Measurements from ENCODE around the gene BIK. TPM values are rescaled to one million over a fixed set of nuclear protein-coding genes. Genes with fewer than 3 reads are reported as not detected.

BIK gene
- total and polyA plus RNA-seq, 7 donors, result not detected

DNA sequence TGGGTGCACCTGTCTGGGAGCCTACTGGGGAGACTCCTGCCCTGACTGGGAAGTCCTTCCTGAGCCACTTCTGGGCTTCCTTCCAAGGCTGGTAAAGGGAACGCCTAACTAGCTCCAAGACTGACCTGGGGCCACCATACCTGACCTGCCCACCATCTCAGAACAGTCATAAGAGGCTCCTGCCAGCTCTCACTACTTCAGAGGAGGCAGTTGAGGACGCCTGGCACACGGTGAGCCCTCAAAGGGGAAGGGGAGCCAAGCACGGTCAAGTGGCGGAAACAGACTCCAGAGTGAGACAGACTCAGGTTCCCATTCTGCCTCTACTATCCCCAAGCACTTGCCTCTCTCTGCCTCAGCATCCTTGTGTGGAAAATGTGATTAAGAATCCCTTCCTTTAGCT, 25.0 kb downstream of the BIK start:
- H3K27ac ChIP-seq, result no peak overlapping the region

DNA sequence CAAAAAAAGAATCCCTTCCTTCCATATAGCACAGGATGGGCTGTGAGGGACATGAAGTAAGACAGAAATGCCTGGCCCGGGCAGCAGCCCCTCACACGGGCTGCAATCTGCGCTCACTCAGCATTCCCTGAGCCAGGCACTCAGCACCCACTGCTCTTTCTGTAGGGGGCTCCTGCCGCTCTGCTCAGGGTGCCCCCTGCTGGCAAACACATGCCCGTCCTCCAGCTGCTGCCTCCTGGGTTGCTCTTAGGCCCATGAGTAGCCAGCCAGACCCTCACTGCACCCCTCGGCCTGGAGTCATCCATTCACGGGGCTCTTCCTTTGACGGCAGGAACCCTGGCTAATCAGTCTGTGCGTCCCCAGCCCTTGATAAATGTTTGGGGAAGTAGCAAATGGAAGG, 25.7 kb downstream of the BIK start:
- no peaks in the 10 kb centered on the region for H3K9me3 ChIP-seq
- no peak overlapping the region for H3K27ac ChIP-seq
- ATAC-seq (peak in 3 of 4 donors; percentile 46 to 64 (median 48)), DNase-seq (no peak)
- TF ChIP-seq CTCF (IDR thresholded peaks at IDR 0.05), result peak; percentile 30
- 47 to 56% (median 55%) methylated on average over 9 of the region's 9 CpGs for WGBS, 3 donors
- peaks cover 6% of the 10 kb centered on the region for H3K4me1 ChIP-seq
- H3K4me3 ChIP-seq, result no peak overlapping the region
- intact Hi-C loops (cut with DNase I), result no loop called here
- no peaks in the 10 kb centered on the region for H3K27me3 ChIP-seq (ENCODE audit: insufficient read depth in 3 of 3, low read length in 2 of 3)
- peaks cover 0 to 100% of the 10 kb centered on the region in 2 donors for H3K36me3 ChIP-seq (ENCODE audit: insufficient read depth in 1 of 2, low read depth in 1 of 2)

More for the DNA sequence above, 25.0 kb downstream of the BIK start:
- ATAC-seq (no peak), DNase-seq (no peak)
- 82 to 93% (median 85%) methylated on average over 5 of the region's 5 CpGs for WGBS, 3 donors
- Histone ChIP-seq H3K4me1 (peaks cover 6% of the 10 kb centered on the region), H3K4me3 (no peak overlapping the region), H3K9me3 (no peaks in the 10 kb centered on the region), H3K27me3 (ENCODE audit: insufficient read depth in 3 of 3, low read length in 2 of 3) (no peaks in the 10 kb centered on the region), H3K36me3 (ENCODE audit: insufficient read depth in 1 of 2, low read depth in 1 of 2) (peaks cover 0 to 93% of the 10 kb centered on the region in 2 donors)
- intact Hi-C loops (cut with DNase I), result no loop called here
- no peak for TF ChIP-seq CTCF (IDR thresholded peaks at IDR 0.05)

DNA sequence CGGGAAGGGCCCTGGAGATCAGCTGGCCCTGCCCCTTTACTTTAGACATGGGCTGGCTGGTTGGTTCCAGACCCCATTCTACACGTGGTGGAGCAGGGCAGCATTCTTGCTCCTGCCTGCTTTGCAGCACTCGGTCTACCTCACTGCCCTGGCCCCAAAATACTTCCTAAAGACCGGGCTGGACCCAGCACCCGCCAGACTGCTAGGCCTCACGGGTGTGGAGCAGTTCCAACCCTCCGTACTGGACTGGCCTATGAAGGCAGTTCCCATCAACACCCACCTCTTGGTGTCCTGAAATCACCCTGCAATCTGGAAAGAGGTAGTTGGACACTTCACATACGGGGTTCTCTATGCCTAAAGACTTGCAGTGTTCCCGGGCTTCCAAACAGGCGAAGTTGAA, 26.3 kb downstream of the BIK start:
- no peak overlapping the region for H3K27ac ChIP-seq
- intact Hi-C loops (cut with DNase I), result no loop called here
- TF ChIP-seq CTCF (IDR thresholded peaks at IDR 0.05), result no peak
- ATAC-seq (no peak), DNase-seq (no peak)
- no peak overlapping the region for H3K4me3 ChIP-seq
- 67 to 70% (median 70%) methylated on average over 10 of the region's 10 CpGs for WGBS, 3 donors
- H3K27me3 ChIP-seq (ENCODE audit: insufficient read depth in 3 of 3, low read length in 2 of 3), result no peaks in the 10 kb centered on the region
- peaks cover 0 to 97% of the 10 kb centered on the region in 2 donors for H3K36me3 ChIP-seq (ENCODE audit: insufficient read depth in 1 of 2, low read depth in 1 of 2)
- H3K4me1 ChIP-seq, result peaks cover 6% of the 10 kb centered on the region
- no peaks in the 10 kb centered on the region for H3K9me3 ChIP-seq

DNA sequence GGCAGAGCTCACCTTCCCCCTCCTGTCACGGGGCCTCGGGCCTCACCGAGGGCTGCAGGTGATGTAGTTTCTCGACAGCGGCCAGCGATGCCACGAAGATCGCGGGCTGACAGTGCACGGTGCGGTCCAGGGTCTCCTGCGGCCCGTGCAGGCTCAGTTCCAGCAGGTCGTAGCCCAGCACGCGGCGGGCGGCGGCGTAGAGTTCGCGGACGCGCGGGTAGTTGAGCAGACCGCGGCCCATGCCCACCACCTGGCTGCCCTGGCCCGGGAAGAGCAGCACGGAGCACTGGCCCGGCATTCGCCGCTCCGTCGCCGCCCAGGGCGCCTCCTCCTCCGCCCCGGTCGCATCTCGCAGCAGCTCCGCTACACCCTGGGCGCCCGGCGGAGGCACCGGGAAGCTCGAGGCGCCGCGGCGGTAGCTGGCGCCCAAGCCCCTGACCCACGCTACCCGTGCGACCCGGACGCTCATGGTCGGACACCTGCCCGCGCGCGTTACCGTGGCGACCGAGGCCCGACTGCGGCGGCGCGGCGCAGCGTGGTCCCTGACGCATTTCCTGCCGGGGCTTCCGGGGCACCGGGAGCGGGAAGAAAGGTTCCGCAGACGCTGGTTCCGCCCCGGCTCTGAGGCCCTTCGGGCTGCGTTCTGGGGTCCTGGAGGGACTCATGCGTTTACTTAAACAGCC, 32.5 kb downstream of the BIK start, which contains the start of gene MCAT:
MCAT (minus strand) TSS at position 519 of the 683 bp plus-strand sequence; CDS start at position 469, 50 bp downstream.
- peak; percentile 90 to 93 for DNase-seq
- no peak for TF ChIP-seq CTCF (IDR thresholded peaks at IDR 0.05)
- peak within 1 kb of the TSS; percentile 76 for H3K27ac ChIP-seq
- no peaks in the 10 kb centered on the region for H3K27me3 ChIP-seq (ENCODE audit: insufficient read depth in 3 of 3, low read length in 2 of 3)
- peak within 1 kb of the TSS; percentile 98 for H3K4me3 ChIP-seq
- H3K36me3 ChIP-seq (ENCODE audit: insufficient read depth in 1 of 2, low read depth in 1 of 2), result peaks cover 0 to 35% of the 10 kb centered on the region in 2 donors
- intact Hi-C loops (cut with DNase I), result no loop called here
- no peaks in the 10 kb centered on the region for H3K9me3 ChIP-seq
- WGBS, 3 donors, result 0 to 1% (median 0%) methylated on average over 69 to 83 of the region's 83 CpGs
- H3K4me1 ChIP-seq, result peaks cover 10% of the 10 kb centered on the region
- ATAC-seq, result peak; percentile 95 to 98 (median 96)
